ENCODE measurements around the gene PRKCQ. TPM values are rescaled to one million over a fixed set of nuclear protein-coding genes. Genes with fewer than 3 reads are reported as not detected.

Gene PRKCQ
- polyA plus RNA-seq, 2 donors = 0.62 to 0.69 TPM

DNA sequence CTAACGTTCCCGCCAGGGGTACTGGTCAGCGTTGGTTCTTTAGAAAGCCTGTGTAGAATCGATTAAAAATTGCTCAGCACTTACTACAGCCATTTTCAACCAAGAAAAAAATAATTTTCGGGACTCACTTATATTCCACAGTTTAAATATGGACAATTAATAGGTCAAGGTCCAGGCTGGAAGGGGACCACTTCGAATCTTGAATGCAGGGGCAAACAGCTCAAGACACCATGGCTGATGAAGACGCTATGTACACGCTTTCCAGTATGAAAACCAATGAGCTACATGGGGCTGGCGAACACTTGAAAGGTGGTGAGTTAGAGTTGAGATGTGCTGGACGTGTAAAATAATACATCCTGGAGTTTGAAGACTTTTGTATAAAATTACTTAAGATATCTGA lies 87.2 kb downstream of the PRKCQ start:
- H3K4me3 ChIP-seq (ENCODE audit: low read depth in 1 of 2, low read length in 2 of 2) = no peak overlapping the region
- H3K36me3 ChIP-seq (ENCODE audit: control insufficient read depth in 2 of 2, insufficient read depth in 2 of 2, low read length in 1 of 2) = no peaks in the 10 kb centered on the region
- 88 to 91% methylated on average over 10 of the region's 10 CpGs for WGBS, 2 donors
- no peak overlapping the region for H3K27ac ChIP-seq (ENCODE audit: low read depth in 2 of 2, low read length in 1 of 2)
- no peaks in the 10 kb centered on the region for H3K4me1 ChIP-seq (ENCODE audit: control insufficient read depth in 2 of 2, insufficient read depth in 2 of 2, low read length in 1 of 2)
- no peaks in the 10 kb centered on the region for H3K27me3 ChIP-seq (ENCODE audit: control insufficient read depth in 1 of 2, insufficient read depth in 2 of 2, low read length in 2 of 2)
- H3K9me3 ChIP-seq (ENCODE audit: control insufficient read depth in 2 of 2, insufficient read depth in 1 of 2, low read depth in 1 of 2, low read length in 1 of 2) = no peaks in the 10 kb centered on the region

DNA sequence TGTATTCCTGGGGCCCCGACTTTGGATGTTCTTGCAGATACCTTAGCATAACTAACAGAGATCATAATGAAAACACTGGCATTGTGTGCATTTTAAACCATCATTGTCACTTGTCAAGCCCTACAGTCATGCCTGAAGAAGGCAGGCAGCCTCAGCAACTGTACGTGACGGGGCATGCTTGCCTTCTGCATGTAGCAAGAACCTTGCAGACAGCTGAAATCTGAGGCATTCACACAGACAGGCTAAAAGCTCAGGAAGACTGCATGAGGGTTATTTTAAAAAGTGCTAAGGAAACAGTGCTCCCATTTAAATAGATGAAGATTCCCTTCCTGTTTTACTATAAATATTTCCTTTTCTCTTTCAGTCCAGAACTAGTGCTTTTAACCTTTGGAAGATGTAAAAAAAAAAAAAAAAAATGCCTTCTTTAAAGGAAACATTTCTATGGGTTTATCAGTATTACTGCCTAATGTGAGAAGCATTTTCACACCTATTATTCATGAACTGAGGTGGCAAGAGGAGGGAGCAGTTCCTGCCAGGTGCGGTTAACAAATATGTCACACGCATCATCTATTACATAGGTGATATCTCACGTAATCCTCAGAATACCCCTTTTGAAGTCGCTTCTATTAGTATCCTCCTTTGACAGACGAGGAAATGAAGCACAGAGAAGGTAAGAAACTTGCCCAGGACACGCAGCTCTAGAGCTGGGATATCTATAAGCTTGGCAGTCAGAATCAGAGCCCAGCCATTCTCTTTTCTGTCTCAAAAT lies 88.1 kb downstream of the PRKCQ start:
- H3K4me1 ChIP-seq (ENCODE audit: control insufficient read depth in 2 of 2, insufficient read depth in 2 of 2, low read length in 1 of 2) = no peaks in the 10 kb centered on the region
- 47 to 56% methylated on average over 9 of the region's 9 CpGs for WGBS, 2 donors
- no peaks in the 10 kb centered on the region for H3K27me3 ChIP-seq (ENCODE audit: control insufficient read depth in 1 of 2, insufficient read depth in 2 of 2, low read length in 2 of 2)
- no peak overlapping the region for H3K27ac ChIP-seq (ENCODE audit: low read depth in 2 of 2, low read length in 1 of 2)
- no peak overlapping the region for H3K4me3 ChIP-seq (ENCODE audit: low read depth in 1 of 2, low read length in 2 of 2)
- no peaks in the 10 kb centered on the region for H3K9me3 ChIP-seq (ENCODE audit: control insufficient read depth in 2 of 2, insufficient read depth in 1 of 2, low read depth in 1 of 2, low read length in 1 of 2)
- no peaks in the 10 kb centered on the region for H3K36me3 ChIP-seq (ENCODE audit: control insufficient read depth in 2 of 2, insufficient read depth in 2 of 2, low read length in 1 of 2)

DNA sequence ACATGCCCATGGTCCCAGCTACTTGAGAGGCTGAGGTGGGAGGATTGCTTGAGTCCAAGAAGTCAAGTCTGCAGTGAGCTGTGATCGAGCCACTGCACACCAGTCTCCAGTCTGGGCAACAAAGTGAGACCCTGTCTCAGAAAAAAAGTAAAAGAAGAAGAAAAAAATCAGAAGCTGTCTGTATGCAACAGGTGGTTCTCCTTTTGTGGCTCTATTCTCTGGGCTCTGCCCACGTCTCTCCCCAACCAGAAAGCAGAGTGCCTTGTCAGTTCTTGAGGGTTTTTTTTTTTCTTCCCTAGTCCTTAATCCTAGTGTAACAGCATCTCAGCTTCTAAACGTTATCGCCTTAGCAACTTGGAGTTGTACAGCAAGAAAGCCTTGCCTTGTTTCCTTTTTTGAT lies 89.5 kb downstream of the PRKCQ start:
- no peaks in the 10 kb centered on the region for H3K27me3 ChIP-seq (ENCODE audit: control insufficient read depth in 1 of 2, insufficient read depth in 2 of 2, low read length in 2 of 2)
- H3K4me3 ChIP-seq (ENCODE audit: low read depth in 1 of 2, low read length in 2 of 2) = no peak overlapping the region
- H3K36me3 ChIP-seq (ENCODE audit: control insufficient read depth in 2 of 2, insufficient read depth in 2 of 2, low read length in 1 of 2) = no peaks in the 10 kb centered on the region
- 79 to 84% methylated on average over 4 of the region's 4 CpGs for WGBS, 2 donors
- no peaks in the 10 kb centered on the region for H3K9me3 ChIP-seq (ENCODE audit: control insufficient read depth in 2 of 2, insufficient read depth in 1 of 2, low read depth in 1 of 2, low read length in 1 of 2)
- no peaks in the 10 kb centered on the region for H3K4me1 ChIP-seq (ENCODE audit: control insufficient read depth in 2 of 2, insufficient read depth in 2 of 2, low read length in 1 of 2)
- H3K27ac ChIP-seq (ENCODE audit: low read depth in 2 of 2, low read length in 1 of 2) = no peak overlapping the region

DNA sequence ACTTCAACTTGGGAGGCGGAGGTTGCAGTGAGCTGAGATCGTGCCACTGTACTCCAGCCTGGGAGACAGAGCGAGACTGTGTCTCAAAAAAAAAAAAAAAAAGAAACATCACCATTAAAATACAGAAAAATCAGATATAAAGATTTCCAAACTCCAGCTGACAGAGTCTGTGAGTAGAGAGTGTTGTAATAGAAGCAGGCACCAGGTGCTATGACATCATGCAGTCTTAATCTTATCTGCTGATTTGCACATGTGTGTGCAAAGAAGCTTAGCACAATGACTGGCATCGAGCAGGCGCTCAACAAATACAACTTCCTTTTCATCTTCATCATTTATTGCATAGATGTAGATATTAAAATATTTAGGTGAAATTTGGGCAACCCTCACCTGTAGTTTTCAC lies 92.2 kb downstream of the PRKCQ start:
- Histone ChIP-seq H3K4me3 (ENCODE audit: low read depth in 1 of 2, low read length in 2 of 2) (no peak overlapping the region), H3K27ac (ENCODE audit: low read depth in 2 of 2, low read length in 1 of 2) (no peak overlapping the region), H3K27me3 (ENCODE audit: control insufficient read depth in 1 of 2, insufficient read depth in 2 of 2, low read length in 2 of 2) (no peaks in the 10 kb centered on the region), H3K36me3 (ENCODE audit: control insufficient read depth in 2 of 2, insufficient read depth in 2 of 2, low read length in 1 of 2) (no peaks in the 10 kb centered on the region), H3K4me1 (ENCODE audit: control insufficient read depth in 2 of 2, insufficient read depth in 2 of 2, low read length in 1 of 2) (no peaks in the 10 kb centered on the region), H3K9me3 (ENCODE audit: control insufficient read depth in 2 of 2, insufficient read depth in 1 of 2, low read depth in 1 of 2, low read length in 1 of 2) (no peaks in the 10 kb centered on the region)
- WGBS, 2 donors = 84 to 94% methylated on average over 5 of the region's 5 CpGs

DNA sequence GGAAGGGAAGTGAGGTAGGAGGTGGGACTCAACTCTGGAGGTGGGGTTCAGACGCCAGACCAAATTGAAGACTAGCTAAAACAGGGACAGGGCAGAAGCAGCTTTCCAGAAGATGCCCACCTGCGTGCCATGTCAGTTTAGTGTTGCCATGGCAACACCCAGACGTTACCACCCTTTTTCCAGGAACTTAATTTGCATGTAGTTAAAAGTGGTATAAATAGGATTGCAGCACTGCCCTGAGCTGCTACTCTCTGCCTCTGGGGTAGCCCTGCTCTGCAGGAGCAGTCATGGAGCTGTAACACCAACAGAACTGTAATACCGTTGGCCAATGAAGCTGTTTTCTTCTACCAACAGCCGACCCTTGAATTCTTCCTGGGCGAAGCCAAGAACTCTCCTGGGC lies 93.8 kb downstream of the PRKCQ start:
- H3K4me3 ChIP-seq (ENCODE audit: low read depth in 1 of 2, low read length in 2 of 2) = no peak overlapping the region
- H3K27me3 ChIP-seq (ENCODE audit: control insufficient read depth in 1 of 2, insufficient read depth in 2 of 2, low read length in 2 of 2) = no peaks in the 10 kb centered on the region
- 84 to 89% methylated on average over 6 of the region's 6 CpGs for WGBS, 2 donors
- no peak overlapping the region for H3K27ac ChIP-seq (ENCODE audit: low read depth in 2 of 2, low read length in 1 of 2)
- no peaks in the 10 kb centered on the region for H3K4me1 ChIP-seq (ENCODE audit: control insufficient read depth in 2 of 2, insufficient read depth in 2 of 2, low read length in 1 of 2)
- H3K9me3 ChIP-seq (ENCODE audit: control insufficient read depth in 2 of 2, insufficient read depth in 1 of 2, low read depth in 1 of 2, low read length in 1 of 2) = no peaks in the 10 kb centered on the region
- no peaks in the 10 kb centered on the region for H3K36me3 ChIP-seq (ENCODE audit: control insufficient read depth in 2 of 2, insufficient read depth in 2 of 2, low read length in 1 of 2)

DNA sequence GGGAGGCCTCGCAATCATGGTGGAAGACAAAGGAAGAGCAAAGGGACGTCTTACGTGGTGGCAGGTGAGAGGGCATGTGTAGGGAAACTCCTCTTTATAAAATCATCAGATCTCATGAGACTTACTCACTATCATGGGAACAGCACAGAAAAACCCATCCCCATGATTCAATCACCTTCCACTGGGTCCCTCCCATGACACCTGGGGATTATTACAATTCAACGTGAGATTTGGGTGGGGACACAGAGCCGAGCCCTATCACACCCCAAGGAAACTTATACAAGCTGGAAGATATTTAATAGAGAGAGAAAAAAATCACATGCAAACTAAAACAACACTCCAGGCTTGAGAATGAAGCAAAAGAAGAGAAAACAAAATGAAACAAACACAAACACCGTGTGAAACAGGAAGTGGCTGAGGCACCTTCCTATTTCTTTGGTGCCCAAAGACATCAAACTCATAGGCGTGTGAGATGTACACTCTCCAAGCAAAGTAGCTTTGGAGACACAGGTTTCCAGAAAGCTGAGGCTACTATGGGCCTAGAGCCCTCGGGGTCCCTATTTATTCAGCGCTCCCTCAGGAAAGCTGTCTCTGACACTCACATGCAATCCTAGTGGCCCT lies 97.2 kb downstream of the PRKCQ start:
- Histone ChIP-seq H3K36me3 (ENCODE audit: control insufficient read depth in 2 of 2, insufficient read depth in 2 of 2, low read length in 1 of 2) (no peaks in the 10 kb centered on the region), H3K4me1 (ENCODE audit: control insufficient read depth in 2 of 2, insufficient read depth in 2 of 2, low read length in 1 of 2) (no peaks in the 10 kb centered on the region), H3K27me3 (ENCODE audit: control insufficient read depth in 1 of 2, insufficient read depth in 2 of 2, low read length in 2 of 2) (no peaks in the 10 kb centered on the region), H3K4me3 (ENCODE audit: low read depth in 1 of 2, low read length in 2 of 2) (no peak overlapping the region), H3K9me3 (ENCODE audit: control insufficient read depth in 2 of 2, insufficient read depth in 1 of 2, low read depth in 1 of 2, low read length in 1 of 2) (no peaks in the 10 kb centered on the region), H3K27ac (ENCODE audit: low read depth in 2 of 2, low read length in 1 of 2) (no peak overlapping the region)
- WGBS, 2 donors = 88 to 89% methylated on average over 9 of the region's 9 CpGs

DNA sequence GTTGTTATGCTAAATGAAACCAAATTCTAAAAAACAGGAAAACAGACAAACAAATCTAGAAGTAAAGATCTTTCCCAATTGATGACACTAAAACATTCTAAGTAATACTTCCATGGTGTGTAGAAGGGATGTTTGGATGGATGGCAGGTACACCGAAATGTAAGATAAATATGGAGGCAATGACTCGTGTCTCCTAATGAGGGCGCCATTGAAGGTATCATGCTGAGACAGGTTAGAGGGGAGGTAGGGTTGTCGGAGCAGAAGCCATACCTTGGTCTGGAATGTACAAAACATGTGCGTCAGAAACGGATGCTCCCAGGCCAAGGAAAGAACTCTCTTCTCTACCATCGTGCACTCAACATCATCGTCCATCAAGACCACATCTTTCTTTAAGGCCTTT lies 101.4 kb downstream of the PRKCQ start:
- Histone ChIP-seq H3K36me3 (ENCODE audit: control insufficient read depth in 2 of 2, insufficient read depth in 2 of 2, low read length in 1 of 2) (no peaks in the 10 kb centered on the region), H3K4me1 (ENCODE audit: control insufficient read depth in 2 of 2, insufficient read depth in 2 of 2, low read length in 1 of 2) (no peaks in the 10 kb centered on the region), H3K9me3 (ENCODE audit: control insufficient read depth in 2 of 2, insufficient read depth in 1 of 2, low read depth in 1 of 2, low read length in 1 of 2) (no peaks in the 10 kb centered on the region), H3K4me3 (ENCODE audit: low read depth in 1 of 2, low read length in 2 of 2) (no peak overlapping the region), H3K27me3 (ENCODE audit: control insufficient read depth in 1 of 2, insufficient read depth in 2 of 2, low read length in 2 of 2) (no peaks in the 10 kb centered on the region), H3K27ac (ENCODE audit: low read depth in 2 of 2, low read length in 1 of 2) (no peak overlapping the region)
- 94 to 96% methylated on average over 8 of the region's 8 CpGs for whole genome bisulfite sequencing, 2 donors

DNA sequence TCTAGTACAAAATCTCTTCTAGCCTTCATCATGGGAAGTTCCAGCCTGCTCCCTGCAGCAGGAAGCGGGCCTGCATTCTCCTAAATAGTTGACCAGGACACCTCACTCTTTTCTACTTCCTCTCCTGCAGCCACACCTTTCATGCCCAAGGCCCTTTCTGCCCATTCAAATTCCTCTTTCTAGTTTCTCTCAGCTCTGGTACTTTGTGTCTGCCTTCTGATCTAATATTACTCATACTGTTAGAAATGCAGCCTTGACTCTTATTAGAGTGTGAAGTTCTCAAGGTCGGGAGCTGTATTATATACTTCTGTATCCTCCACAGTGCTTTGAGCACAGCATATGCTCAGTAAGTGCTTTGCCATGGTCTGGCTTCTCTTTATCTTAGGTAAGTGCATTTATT lies 103.1 kb downstream of the PRKCQ start:
- no peaks in the 10 kb centered on the region for H3K27me3 ChIP-seq (ENCODE audit: control insufficient read depth in 1 of 2, insufficient read depth in 2 of 2, low read length in 2 of 2)
- 85 to 92% methylated on average over 2 of the region's 2 CpGs for WGBS, 2 donors
- no peaks in the 10 kb centered on the region for H3K4me1 ChIP-seq (ENCODE audit: control insufficient read depth in 2 of 2, insufficient read depth in 2 of 2, low read length in 1 of 2)
- no peak overlapping the region for H3K27ac ChIP-seq (ENCODE audit: low read depth in 2 of 2, low read length in 1 of 2)
- no peaks in the 10 kb centered on the region for H3K9me3 ChIP-seq (ENCODE audit: control insufficient read depth in 2 of 2, insufficient read depth in 1 of 2, low read depth in 1 of 2, low read length in 1 of 2)
- no peaks in the 10 kb centered on the region for H3K36me3 ChIP-seq (ENCODE audit: control insufficient read depth in 2 of 2, insufficient read depth in 2 of 2, low read length in 1 of 2)
- H3K4me3 ChIP-seq (ENCODE audit: low read depth in 1 of 2, low read length in 2 of 2) = no peak overlapping the region

DNA sequence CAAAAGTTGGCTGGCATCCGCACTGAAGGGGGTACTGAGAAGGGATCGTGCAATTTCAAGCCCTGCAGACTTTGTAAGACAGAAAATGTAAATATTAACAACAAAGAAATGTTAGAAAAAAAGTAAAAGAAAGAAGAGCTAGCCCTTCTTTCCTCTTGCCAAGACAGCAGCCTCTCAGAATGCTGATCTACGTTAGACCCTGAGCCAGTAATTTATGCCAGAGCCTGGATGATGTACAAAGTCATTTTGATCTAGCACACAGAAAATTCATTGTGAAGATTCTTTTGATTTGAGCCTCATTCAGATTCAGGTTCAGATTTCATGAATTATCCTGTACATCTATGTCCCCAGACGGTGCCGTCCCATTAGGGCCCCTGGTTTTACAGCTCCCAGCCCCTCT lies 105.2 kb downstream of the PRKCQ start:
- Histone ChIP-seq H3K27me3 (ENCODE audit: control insufficient read depth in 1 of 2, insufficient read depth in 2 of 2, low read length in 2 of 2) (no peaks in the 10 kb centered on the region), H3K9me3 (ENCODE audit: control insufficient read depth in 2 of 2, insufficient read depth in 1 of 2, low read depth in 1 of 2, low read length in 1 of 2) (no peaks in the 10 kb centered on the region), H3K4me3 (ENCODE audit: low read depth in 1 of 2, low read length in 2 of 2) (no peak overlapping the region), H3K36me3 (ENCODE audit: control insufficient read depth in 2 of 2, insufficient read depth in 2 of 2, low read length in 1 of 2) (no peaks in the 10 kb centered on the region), H3K27ac (ENCODE audit: low read depth in 2 of 2, low read length in 1 of 2) (no peak overlapping the region), H3K4me1 (ENCODE audit: control insufficient read depth in 2 of 2, insufficient read depth in 2 of 2, low read length in 1 of 2) (no peaks in the 10 kb centered on the region)
- 75 to 83% methylated on average over 5 of the region's 5 CpGs for WGBS, 2 donors

DNA sequence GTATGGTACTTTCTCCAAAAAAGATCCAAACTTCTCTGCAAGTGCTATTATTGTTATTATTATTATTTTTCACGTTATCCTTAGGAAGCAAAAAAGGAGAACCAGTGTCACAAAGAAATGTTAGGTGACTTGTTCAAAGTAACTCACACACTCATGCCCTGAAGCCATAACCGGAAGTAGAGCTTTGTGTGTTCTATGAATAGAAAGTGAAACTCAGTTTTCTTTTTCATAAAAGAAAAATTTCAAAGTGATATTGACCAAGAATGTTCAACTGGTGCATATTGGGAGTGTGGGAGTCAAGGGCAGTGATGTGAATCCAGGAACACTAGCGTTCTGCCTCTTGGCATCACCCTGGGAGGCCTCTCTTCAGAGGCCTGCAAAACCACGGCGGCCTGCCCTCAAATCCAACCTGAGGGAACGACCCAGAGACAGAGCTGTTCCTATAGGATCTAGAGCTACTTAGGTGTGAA lies 106.1 kb downstream of the PRKCQ start:
- H3K27me3 ChIP-seq (ENCODE audit: control insufficient read depth in 1 of 2, insufficient read depth in 2 of 2, low read length in 2 of 2) = no peaks in the 10 kb centered on the region
- H3K4me3 ChIP-seq (ENCODE audit: low read depth in 1 of 2, low read length in 2 of 2) = no peak overlapping the region
- H3K27ac ChIP-seq (ENCODE audit: low read depth in 2 of 2, low read length in 1 of 2) = peak overlapping the region; percentile 49 to 68
- H3K9me3 ChIP-seq (ENCODE audit: control insufficient read depth in 2 of 2, insufficient read depth in 1 of 2, low read depth in 1 of 2, low read length in 1 of 2) = no peaks in the 10 kb centered on the region
- no peaks in the 10 kb centered on the region for H3K4me1 ChIP-seq (ENCODE audit: control insufficient read depth in 2 of 2, insufficient read depth in 2 of 2, low read length in 1 of 2)
- WGBS, 2 donors = 46 to 49% methylated on average over 6 of the region's 6 CpGs
- H3K36me3 ChIP-seq (ENCODE audit: control insufficient read depth in 2 of 2, insufficient read depth in 2 of 2, low read length in 1 of 2) = no peaks in the 10 kb centered on the region
